COR-L47 (cell line): Measurements from ENCODE around the gene TBX2.
"Not testable (repeated sequence)": the region's sequence is repeated elsewhere in the genome, so short reads cannot be mapped to it uniquely, and the experiment has no call there.

Experiments
- DNase-seq: peaks from one replicate; lab custom pipeline; 2025; lab: John Stamatoyannopoulos, UW

The TBX2 gene

DNA sequence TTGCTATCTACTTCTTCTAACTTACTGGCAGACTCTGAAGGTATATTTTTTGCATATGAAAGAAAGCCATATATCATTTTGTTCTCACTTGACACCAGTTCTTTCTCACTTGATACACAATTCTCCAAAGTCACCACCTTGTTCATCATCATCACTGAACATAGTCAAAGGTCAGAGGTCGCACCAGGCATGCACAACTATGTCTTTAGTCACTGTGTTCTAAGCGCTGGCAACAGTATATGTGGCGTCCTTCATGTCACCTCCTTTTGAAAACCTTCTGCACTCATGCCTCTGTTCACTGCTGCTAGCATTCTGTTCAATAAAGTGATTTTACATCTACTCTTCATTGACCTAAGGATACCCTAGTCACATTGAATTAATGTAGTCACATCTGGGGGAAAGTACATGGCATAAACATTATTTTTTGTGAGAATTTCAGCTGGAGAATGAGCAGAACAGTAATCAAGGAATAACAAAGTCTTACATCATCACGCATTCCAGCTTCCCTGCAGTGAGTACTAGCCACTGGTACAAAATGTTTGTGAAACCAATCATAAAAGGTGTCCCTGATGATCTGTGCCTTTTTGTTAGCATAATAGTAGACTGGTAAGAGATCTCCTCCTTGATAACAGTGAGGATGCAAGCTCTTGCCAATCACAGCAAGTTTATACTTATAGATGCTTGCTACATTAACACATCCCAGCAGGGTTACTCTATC, 32.1 kb downstream of the TBX2 start:
- no peak for DNase-seq

DNA sequence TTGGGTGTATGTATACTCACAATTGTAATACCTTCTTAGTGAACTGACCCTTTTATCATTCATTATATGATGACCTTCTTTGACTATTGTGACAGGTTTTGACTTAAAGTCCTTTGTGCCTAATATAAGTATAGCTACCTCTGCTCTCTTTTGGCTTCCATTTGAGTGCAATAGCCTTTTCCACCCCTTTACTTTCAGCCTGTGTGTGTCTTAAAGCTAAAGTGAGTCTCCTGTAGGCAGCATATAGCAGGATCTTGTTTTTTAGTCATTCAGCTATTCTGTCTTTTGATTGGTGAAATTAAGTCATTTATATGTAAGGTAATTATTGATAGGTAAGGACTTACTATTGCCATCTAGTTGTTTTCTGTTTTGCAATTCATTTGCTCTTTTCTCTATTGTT, 36.6 kb downstream of the TBX2 start:
- DNase-seq: no peak

DNA sequence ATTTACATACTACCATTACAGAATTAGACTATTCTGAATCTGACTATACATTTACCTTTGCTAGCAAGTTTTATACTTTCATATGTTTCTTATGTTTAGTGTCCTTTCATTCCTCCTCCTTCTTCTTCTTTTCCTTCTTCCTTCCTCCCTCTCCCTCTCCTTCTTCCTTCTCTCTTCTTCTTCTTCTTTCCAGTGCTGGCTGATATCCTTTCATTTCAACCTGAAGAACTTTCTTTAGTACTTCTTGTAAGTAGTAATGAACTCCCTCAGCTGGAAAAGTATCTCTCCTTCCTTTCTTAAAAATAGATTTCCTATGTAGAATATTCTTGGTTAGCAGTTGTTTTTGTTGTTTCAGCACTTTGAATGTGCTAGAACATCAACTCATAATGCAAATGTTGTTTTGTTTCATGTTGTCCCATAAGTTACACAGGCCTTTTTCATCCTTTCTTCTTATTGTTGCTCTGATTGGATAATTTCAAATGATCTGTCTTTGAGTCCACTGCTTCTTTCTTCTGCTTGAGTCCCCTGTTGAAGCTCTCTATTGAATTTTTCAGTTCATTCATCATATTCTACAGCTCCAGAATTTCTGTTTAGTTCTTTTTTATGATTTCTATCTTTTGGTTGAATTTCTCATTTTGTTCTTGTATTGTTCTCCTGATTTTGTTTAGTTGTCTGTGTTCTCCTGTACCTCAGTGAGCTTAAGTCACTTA, 37.5 kb downstream of the TBX2 start:
- DNase-seq: no peak

DNA sequence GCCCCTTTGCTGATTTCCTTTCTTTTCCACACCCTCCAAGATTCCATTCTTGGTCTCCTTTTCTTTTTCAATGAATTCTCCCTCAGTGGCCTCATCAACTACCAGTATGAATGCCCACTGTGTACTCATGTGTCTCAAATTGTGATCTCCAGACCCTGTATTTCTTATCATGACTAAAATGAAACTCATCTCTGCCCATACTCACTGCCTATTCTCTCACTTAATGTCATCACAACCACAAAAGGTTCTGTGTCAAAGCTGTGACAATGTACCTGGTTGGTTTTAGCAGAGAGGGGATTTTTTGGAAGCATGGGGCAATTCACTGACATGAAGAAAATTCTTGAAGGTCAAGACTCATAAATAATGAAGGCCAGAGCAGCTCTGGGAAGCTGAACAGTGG, 41.1 kb downstream of the TBX2 start:
- DNase-seq: no peak

DNA sequence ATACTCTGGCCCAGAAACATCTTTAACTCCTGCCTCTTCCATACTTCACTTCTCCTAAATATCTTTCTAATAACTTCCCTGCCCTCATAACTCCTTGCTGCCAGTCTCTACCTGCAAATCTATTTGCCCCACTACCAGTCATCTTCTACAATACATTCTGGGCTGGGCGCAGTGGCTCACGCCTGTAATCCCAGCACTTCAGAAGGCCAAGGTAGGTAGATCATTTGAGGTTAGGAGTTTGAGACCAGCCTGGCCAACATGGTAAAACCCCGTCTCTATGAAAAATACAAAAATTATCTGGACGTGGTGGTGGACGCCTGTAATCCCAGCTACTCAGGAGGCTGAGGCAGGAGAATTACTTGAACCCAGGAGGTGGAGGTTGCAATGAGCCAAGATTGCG, 41.9 kb downstream of the TBX2 start:
- DNase-seq: not testable (repeated sequence)

DNA sequence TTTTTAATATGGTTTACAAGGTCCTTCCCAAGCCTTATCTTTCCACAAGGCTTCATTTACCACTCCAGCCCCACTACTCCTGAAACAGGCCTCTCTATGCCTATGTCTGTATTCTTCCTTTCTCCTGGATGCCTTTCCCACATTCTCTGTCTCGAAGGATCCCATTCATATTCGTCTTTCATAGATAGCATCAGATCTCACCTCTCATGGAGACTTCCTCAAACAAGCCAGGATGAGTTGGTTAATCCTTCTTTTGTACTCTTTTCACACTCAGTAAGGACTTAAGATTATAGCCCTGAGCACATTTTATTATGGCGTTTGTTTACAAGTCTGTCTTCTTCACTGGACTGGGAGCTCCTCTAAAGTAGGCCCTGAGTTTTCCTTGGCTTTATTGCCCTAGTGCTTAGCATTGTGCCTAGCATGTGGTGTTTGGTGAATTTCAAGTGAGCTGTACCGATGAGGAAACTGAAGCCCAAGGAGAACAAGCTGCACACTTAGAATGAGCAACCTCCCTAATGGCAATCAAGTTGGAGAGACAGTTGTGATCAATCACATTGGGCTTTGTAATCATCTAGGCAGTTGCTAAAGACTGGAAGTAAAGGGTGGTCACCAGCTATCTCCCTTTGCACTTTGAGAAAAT, 42.6 kb downstream of the TBX2 start:
- DNase-seq: no peak

DNA sequence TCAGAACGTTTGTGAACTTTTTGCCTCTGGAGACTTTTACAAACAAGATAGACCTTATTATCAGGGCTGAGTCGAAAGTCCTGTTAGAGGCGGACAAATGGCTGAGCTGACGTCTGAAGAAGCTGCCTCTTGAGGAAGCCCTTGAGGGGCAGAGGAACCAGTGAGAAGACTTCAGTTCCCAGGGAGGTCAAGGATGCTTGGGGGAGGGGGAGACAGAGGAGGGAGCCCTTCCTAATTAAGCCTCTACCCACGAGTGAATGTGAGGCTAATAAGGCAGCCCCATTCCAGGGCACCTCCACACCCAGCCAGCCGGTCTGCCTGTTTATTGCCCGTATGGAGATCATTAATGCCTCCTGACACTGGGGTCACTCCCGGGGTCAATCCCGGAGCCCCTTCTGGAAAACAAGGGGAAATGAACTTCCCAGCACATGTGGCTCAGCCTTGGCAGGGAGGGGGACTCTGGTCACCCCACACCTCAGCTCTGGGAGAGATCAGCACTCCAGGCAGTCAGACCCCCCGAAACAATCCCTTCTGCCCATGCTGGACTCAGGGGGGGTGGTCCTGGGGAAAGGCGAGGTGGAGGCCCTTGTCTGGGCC, 43.3 kb downstream of the TBX2 start:
- DNase-seq: no peak

DNA sequence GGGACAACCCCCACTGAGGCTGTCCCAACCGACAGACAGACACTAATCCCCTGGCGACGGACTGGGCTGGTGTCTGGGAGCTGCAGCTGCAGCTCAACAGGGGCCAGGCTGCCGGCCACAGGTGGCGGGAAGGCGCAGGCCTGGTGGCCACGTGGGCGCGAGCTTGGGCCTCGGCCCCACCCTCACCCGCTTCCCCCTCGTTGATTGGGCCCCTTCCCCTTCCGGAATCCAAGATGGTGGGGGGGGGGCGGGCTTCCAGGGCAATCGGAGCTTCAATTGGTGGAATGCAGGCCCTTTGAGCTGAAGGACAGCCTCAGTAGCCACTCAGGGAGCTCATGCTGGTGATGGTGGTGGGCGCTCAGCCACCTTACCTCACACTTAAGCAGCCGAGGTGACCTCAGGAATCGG, 43.8 kb downstream of the TBX2 start:
- DNase-seq: no peak

DNA sequence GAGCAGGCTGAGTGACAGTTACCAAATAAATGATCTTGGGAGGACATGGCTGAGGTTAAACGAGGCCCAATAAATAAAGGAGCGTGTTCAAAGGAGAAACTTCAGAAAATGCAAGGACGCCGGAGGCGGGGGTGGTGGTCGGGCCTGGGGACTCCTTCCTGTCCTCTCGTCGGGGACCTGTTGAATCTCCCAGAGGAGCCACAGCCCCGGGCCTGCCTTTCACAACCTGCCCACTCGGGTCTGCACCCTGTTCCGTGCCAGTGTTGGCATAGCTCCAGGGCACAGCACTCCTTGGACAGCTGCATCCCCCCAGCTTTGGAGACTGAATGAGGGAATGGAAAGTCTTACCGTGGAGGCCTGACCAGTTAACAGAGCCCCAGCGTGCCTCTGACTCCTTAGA, 44.4 kb downstream of the TBX2 start:
- no peak for DNase-seq

DNA sequence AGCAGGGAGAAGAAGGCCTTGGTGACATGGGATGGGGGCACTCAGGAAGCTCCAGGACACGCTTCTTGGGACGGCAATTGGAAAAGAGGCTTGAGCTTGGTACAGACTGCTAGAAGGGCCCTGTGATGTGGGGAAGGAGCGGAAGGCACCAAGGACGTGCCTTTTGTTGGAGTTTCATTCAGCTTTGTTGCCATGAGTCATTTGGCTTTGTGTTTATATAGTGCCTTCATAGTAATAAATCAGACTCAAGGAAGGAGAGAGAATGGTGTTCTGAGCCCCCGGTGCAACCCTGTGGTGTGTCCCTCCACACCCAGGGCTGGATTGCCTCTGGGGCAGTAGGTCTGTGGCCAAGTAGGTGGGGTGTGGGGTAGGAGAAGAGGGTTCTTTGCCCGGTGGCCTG, 45.2 kb downstream of the TBX2 start:
- DNase-seq: no peak

DNA sequence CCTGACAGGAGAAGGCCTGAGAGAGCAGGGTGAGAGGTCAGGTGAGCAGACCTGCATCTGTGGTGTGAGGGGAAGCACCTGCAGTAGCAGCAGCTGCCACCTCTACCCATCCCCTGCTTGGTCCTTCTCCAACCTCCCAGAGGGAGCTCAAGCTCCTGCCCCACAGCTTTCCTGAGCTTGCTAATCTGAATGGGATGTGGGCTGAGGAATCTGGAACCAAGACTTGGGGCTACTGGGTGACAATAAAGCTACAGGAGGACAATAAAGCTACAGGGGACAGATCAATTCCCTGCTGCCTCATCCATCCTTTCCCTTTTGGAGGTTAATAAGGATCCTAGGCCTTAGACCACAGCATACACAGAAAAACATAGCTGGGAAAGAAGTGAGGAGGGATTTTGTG, 47.7 kb downstream of the TBX2 start:
- no peak for DNase-seq

DNA sequence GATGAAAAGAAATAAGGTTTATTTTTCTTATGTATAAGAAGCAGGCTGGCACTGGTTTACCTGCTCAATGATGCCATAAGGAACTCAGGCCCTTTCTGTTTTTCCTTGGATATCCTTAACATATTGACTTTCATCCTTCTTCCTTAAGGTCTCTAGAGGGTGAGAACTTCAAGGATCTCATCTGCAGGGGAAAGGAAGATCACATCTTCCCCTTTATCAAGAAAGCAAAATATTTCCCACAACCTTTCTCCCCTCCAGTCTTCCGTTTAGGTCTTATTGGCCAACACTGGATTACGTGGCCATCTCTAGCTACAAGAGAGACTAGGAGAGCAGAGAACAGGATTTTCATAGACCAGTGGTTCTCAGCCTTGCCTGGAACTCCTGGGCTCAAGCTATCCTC, 48.4 kb downstream of the TBX2 start:
- DNase-seq: no peak

DNA sequence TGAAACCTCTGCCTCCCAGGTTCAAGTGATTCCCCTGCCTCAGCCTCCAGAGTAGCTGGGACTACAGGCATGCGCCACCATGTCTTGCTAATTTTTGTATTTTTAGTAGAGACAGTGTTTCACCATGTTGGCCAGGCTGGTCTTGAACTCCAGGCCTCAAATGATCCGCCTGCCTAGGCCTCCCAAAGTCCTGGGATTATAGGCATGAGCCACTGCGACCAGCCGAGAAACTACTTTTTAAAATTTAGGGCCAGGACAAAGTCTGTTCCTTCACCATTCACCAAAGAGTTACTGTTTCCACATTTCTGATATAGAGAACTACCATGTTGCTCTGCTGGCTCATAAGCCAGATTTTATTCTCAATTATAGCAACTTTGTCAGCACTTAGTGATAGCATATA, 49.5 kb downstream of the TBX2 start:
- DNase-seq: not testable (repeated sequence)

DNA sequence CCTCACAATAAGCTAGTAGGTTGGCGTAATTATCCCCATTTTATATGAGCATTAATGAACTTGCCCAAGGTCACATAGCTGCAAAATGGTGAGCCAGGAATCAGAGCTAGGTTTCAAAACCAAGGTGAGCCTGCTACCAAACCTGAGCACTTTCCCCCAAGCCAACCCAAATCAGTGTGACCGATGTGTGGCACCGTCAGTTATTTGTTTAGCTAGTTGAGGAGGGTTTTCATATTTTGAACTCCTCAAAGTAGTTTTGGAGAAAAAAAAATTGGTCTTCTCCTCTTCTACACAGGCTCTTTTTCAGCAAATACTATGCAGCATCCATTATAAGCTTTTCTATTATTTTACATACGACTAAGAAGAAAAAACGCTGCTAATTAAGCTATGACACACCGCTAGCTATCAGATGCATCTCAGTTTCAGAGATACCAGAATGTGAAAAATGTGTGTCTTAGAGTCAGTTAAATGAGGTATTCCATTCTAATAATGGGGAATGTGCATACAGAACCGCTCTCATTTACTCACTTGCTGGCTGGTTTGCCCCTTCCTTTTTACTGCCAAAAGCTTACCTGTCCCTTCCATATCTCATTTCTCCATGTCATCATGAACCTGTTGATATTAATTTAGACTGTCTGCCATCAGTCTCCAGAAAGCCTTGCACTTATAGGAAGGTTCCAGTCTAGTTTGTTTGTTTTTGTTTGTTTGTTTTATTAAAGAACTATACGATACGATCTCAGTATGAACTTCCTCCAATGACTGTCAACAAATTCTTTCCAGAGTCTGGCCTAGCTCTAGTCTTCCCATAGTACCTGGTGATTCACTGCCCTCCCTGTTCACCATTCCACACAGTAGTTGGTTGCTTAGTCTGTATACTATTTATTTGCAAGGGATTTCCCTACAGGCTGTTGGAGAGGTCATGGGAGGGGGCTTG, 50.3 kb downstream of the TBX2 start:
- no peak for DNase-seq

DNA sequence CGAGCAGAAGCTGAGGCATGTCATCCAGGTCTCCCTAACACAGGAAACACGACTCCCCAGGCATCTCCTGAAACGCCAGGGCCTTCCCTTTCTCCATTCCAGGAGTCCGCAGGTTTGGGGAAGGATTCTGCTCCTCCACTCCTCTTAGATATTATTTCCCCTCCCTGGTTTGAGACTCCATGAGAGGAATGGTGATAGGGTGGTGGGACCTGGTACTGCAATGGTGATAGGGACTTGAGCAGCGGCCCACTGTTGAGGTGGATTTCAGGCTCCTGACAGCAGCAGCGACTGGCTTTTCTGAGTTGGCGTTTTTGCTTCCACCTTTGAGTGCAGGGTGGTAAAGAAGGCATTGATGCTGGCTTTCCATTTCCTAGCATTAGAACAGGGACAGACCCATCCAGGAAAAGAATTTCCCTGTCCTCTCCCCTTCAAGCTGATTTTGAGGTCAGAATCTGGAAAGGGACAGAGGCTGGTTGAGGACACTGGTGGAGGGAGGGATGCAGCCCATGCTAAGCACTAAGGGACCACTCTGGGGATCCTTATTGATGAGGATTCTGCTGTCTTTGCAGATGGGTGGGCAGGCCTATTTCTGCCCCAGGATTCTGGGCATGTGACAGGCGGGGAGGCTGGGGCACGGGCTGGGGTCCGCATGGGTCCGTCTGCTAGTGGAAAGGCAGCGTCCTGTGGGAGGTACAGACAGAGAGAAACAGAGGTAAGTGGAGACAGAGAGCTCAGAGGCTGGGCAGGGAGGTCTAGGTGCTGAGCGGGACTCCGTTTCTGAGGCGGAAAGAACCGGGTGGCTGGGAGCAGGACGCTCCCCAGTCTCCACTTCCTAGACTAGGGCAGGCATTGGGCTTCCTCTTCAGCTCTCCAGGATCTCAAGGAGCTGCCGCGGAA, 51.2 kb downstream of the TBX2 start:
- DNase-seq: no peak

DNA sequence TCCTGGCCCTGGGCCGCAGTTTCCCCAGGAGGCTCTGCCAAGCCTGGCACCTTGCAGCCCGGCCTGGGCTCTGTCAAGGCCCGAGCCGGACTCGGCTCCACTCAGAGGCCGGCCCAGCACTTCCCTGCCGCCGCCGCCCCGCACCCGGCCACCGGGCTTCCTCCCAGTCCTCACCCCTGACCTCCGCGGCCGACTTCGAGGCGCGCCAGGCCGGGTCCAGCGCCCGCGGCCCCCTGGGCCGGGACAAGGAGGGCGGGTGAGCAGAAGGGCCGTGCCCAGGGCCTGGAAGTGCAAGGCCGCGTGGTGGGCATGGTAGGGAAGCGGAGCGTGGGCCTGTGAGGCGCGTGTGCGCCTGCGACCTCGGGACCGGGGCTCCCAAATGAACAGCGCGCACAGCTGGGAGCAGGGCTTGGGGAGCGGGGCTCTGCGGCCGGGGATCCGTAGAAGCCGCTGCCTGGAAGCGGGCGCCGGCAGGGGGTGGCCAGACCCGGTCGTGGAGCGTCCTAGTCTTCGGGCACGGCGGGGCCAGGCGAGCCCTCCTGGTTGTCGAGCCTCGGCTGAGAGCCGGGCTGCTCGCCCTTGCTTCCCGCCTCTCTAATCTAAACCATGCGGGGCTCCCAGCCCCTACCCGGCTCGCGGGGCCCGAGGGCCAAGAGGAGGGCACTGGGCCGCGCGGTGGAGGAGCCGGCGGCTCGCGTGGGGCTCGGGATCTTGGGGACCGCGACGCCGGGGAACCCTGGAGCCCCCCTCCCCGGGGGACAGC, 52.1 kb downstream of the TBX2 start:
- no peak for DNase-seq

DNA sequence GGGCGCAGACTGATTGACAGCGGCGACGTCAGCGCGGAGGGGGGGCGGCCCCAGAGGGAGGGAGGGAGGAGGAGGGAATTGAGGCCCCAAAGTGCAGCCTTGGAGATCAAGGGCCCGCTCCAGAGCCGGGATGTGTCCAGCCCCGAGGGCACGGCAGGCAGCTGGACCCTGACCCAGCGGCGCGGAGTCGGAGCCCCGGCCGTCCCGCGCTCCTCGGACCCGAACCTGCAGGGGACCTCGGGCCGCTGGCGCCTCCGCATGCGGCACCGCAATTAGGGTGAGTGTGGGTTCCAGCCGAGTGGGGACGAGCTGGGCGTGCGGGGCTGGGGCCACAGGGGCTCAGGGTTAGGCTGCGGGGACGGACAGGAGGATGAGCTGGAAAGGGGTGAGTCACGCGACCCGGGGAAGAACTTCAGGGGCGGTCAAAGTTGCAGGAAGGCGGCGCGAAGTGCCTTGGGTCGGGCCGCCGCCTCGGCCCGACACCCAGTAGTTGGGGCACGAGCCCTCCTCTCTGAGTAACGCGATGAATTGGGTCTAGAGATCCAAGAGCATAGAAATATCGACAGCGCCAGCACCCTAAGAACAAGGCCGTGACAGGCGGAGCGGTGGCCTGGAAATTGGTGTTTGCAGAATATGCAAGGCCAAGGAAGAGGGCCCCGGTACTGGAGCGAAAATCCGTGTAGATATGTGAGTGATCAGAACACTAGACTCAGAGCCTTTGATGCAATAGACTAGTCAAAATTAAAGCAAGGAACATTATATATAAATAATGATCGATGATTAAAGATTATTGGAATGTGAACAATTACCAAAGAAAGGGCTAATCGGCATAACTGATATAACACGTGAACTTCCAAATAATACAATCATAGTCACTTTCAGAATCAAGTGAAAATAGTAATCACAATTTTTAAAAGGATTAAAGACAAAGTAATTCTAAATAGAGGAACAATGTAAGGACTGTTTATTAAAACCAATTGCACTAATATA, 53.0 kb downstream of the TBX2 start, which contains the start of gene TBX4:
Gene TBX4, plus strand, starts transcription at position 122 of the 990 bp plus-strand sequence. CDS start 4,069 bp downstream, outside the sequence.
- DNase-seq: no peak

DNA sequence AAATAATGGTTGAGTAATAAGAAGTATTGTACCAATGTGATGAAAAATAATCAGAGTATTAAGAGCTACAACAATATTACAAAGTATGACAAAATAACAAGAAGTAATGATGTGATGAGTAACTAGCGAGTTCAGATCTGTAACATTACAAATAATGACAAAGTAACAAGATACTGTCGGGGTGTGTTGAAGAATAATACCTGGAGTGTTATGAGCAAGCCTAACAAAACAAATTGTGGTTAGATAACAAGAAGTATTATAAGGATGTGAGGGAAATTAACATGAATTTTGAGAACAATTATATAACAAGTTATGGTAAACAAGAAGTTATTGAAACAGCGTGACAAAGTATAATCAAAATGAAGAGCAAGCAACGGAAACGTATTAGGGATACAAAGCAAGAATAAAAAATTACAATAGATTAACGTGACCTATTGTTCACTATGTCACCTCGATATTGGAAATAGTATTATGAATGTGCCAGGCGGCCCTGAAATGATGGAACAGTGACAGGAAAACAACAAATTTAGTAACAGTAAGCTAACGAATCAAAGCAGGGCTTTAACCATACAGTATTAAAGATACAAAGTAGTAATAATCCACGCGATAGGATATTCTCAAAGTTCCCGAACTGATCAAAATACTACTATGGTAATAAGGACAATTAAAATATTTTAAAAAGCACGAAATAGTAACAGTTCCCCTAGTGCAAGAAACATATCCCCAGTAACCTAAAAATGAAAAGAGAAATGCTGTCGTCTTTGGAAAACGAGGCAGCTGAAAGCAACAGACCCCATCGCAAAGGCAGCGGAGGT, 54.1 kb downstream of the TBX2 start:
- DNase-seq: no peak
